GM12864 (cell line): ENCODE measurements around the gene HOXD3.

Experiments used
- DNase-seq: peaks from one replicate; pipeline ENCODE4 v3.0.0-alpha.2; 2011; ENCODE audit warnings: low read depth
- H3K4me3 ChIP-seq: 2 replicates; pipeline ENCODE4 v1.5.1; 2011; ENCODE audit warnings: mild to moderate bottlenecking, low read depth, low read length, control low read depth
- TF ChIP-seq, protein P1 (sequence below): IDR thresholded peaks from 2 replicates; pipeline ENCODE4 v1.5.1; 2011; ENCODE audit warnings: low read depth, mild to moderate bottlenecking, moderate library complexity, low read length, control low read depth, inconsistent platforms; ENCODE audit errors: missing control alignments

The HOXD3 gene

DNA sequence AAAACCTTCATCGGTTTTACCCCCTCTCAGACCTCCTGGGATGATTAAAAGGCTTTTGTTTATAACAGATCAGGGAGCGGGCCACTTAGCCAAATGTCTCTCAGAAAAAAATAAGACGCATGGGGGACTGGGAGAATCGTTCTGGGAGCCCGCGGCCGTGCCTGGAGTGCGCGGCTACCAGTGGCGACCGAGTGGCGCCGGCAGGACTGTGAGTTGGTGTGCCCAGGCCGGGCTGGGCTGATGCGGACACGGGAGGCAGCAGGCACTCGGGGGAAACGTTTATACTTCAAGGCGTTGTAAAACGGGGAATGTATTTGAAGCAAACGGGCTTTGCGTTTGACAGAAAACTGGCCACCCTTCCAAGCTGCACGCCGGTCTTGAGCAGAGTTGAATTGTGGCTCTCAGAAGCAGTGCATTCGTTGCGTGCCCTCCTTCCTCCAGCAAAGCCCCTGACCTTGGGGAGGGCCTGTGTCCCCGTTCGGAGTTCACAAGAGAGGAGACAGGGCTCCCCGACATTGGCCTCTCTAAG, 45.2 kb upstream of the HOXD3 start:
- no peak overlapping the region for H3K4me3 ChIP-seq
- no peak for DNase-seq
- TF ChIP-seq, protein P1, sequence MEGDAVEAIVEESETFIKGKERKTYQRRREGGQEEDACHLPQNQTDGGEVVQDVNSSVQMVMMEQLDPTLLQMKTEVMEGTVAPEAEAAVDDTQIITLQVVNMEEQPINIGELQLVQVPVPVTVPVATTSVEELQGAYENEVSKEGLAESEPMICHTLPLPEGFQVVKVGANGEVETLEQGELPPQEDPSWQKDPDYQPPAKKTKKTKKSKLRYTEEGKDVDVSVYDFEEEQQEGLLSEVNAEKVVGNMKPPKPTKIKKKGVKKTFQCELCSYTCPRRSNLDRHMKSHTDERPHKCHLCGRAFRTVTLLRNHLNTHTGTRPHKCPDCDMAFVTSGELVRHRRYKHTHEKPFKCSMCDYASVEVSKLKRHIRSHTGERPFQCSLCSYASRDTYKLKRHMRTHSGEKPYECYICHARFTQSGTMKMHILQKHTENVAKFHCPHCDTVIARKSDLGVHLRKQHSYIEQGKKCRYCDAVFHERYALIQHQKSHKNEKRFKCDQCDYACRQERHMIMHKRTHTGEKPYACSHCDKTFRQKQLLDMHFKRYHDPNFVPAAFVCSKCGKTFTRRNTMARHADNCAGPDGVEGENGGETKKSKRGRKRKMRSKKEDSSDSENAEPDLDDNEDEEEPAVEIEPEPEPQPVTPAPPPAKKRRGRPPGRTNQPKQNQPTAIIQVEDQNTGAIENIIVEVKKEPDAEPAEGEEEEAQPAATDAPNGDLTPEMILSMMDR = no peak

DNA sequence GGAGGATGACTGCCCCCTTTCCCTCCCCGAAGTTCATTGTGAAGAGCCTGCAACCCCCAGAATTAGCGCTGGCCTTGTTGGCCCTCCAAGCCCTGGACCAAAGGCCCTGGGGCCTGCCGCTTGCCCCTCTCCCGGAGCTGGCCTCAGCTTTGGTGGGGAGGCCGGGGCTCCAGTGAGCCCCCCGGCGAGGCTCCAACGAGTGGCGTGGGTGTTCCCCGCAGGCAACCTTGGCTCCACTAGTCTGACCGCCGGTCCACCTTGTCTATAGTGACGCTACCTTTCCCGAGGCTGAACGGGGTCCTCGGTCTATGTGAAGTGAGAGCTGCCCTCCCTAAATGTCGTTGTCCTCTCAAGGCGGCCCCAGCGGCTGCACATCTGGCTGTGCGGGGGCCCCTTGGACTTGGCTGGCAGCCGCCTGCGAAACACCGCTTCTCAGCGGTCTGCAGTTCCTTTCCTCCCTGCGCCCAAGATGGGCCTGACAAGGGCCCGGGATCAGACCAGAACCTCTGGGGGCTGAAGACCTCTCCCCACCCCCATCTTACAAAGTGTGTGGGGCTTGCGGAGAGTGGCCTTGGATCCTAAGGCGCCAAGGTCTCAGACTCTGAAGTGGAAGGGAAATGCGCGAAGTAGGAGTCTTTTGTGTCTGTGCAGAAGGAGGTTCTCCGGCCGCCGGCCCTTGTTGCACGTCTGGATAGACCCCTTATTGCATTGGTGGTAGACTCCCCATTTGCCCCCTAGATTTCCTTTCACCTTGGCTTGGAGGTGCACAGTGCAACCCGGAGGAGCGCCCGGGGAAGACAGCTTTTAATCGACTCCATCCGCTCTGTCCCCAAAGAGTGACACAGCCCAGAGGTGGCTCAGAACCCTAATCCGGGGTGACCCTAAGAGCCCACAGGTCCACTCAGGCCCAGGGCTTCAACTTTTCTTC, 44.5 kb upstream of the HOXD3 start:
- no peak for DNase-seq
- TF ChIP-seq, protein P1 = no peak
- no peak overlapping the region for H3K4me3 ChIP-seq

DNA sequence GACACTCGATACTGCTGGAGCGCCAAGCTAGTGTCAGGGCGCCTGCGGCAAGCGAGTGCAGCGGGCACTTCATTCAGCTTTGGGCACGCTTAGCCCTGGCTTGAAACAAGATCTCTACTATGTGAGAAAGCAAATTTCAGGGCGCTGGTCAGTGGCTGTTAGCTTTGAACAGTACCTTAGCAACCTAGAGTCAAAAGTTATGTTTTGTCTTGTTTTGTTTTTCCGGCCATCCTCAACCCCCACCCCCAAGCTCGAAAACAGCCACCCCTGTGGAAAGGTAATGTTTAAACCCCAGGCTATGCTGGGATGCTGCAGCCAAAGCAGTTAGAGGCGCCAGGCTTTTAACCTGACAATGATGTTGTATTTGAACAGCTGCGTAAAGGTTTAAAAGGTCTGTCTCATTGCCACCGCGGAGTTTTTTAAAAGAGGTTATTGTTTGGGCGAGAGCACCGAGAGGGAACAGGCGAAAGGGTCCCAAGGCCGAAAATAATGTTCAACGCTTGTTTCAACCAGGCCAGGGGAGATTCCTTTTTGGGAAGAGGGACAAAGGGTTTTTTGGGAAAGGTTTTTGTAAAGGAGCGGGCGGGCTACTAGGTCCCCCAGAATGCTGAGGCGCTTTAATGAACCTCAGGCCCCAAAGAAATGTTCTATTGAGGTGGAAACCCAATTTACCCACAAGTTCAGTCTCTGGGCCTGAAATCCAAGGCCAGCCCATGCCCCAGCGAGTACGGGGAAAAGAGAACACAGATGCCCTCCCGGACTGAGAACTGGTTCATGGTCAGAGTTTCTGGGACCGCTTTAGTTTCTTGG, 42.8 kb upstream of the HOXD3 start:
- no peak for DNase-seq
- TF ChIP-seq, protein P1 = no peak

DNA sequence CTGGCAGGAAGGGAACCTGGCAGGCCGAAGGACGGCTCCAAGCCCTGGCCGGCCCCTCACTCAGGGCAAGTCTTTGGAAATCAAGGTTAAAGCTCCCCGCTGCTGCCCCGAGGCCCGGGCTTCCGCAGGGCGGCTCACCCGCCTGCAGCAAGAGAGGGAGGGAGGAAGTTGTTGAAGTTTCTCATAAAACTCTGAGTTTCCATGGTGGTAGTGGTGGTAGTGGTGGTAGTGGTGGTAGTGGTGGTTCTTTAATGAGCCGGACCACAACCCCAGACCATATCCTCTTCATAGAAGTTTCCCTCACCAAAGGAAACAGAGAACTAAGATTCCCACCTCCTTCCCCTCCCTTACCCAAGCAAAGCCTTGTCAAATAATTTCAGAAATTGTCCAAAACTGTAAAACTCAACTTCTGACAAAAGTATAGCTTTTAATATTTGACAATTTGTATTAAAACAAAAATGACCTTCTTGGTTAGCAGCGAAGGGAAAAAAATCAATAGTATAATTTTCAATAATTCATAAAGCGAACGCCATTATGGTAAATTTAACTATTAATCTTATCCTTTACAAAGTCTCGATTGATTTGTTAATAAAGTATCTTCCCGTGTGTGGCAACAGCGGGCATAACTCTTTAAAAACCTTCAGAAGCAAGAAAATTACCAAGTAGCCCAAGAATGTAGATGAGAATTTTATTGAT, 42.0 kb upstream of the HOXD3 start:
- TF ChIP-seq, protein P1 = no peak
- no peak for DNase-seq
- H3K4me3 ChIP-seq = no peak overlapping the region

More for the DNA sequence above, 42.8 kb upstream of the HOXD3 start:
- no peak overlapping the region for H3K4me3 ChIP-seq

DNA sequence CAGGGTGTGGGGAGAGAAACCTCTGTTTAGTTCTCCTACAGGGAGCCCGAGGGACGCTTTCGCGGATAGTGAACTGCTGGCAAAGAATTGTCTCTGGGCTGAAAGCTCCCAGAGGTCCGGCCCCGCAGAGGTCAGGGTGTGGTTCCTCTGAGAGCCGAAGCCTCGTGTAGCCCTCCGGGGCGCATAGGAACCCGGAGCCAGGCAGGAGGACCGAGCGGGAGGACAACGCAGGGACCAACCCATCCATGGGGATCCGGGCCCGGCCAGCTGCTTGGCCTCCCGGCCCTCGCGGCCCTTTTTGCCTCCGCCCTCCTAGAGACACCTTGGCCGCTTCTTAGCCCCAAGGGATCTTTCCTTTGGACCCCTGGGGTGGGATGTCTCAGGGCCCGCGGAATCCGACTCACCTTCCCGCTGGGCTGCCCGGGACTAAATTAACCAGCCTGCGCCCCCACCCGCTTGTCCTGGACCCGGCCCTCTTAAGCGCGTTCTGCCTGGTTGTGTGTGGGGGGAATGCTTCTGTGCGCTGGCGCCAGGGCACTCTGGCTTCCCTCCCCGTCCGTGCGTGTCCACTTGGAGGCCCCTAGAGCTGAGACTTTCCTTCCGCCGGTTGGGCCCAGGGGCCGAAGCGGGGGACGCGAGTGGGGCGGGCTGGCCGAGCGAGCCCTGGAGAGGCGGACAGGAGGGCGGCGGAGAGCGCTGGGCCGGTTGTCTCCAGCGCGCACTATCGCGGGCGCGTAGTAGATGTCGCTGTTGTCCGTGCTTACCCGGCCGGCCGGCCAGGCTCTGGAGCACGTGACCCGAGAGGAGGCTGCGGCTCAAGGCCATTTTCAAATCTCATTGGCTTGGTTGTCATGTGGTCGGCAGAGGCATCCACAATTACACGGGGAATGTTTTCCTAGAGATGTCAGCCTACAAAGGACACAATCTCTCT, 41.0 kb upstream of the HOXD3 start, which contains the start of gene HOXD10:
Gene HOXD10 (plus strand): TSS at position 896 of the 931 bp plus-strand sequence. CDS start 56 bp downstream, outside the sequence.
- H3K4me3 ChIP-seq = no peak within 1 kb of the TSS
- TF ChIP-seq, protein P1 = no peak
- DNase-seq = no peak
